Measurements from ENCODE around the gene TMEM63B. TPM values are rescaled to one million over a fixed set of nuclear protein-coding genes. Genes with fewer than 3 reads are reported as not detected.
A peak's percentile ranks its signal among the peaks of the same experiment; 100 is the strongest.
"Not testable (repeated sequence)": the region's sequence is repeated elsewhere in the genome, so short reads cannot be mapped to it uniquely, and the experiment has no call there.

Gene TMEM63B
- polyA plus RNA-seq, 1 donor = 17.7 TPM

GRCh38 chr6:44171899-44172546 is 44.7 kb downstream of the TMEM63B start:
- no peak for DNase-seq (ENCODE audit: low read depth)

- DNase-seq (ENCODE audit: low read depth) = peak; percentile 36
Measured at GRCh38 chr6:44172731-44173500, 45.6 kb downstream of the TMEM63B start.

DNA sequence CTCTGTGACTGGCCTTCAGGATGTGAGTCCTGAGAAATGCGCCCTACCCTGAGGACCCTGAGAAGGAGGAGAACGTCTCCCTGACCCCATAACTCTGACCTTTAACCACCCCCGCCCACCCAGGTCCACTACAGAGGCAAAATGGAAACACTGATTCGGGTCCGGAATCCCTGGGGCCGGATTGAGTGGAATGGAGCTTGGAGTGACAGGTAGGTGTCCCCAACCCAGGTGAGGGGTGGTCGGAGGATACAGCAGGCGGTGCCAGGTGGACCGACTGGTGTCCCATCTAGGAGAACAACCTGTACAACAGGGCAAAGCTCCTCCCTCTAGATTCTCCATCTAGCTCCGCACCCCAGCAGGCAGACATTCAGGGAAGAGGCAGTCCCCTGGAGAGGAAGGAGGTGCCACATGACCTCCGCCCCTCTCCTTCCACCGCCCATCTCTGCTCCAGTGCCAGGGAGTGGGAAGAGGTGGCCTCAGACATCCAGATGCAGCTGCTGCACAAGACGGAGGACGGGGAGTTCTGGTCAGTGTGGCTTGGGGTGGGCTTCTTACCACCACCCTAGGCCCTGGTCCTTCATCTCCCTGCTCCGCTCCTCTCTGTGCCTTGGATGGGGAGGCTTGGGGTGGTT is 48.9 kb downstream of the TMEM63B start:
- no peak for DNase-seq (ENCODE audit: low read depth)

- DNase-seq (ENCODE audit: low read depth) = no peak
Measured at GRCh38 chr6:44176762-44177509, 49.6 kb downstream of the TMEM63B start.

DNA sequence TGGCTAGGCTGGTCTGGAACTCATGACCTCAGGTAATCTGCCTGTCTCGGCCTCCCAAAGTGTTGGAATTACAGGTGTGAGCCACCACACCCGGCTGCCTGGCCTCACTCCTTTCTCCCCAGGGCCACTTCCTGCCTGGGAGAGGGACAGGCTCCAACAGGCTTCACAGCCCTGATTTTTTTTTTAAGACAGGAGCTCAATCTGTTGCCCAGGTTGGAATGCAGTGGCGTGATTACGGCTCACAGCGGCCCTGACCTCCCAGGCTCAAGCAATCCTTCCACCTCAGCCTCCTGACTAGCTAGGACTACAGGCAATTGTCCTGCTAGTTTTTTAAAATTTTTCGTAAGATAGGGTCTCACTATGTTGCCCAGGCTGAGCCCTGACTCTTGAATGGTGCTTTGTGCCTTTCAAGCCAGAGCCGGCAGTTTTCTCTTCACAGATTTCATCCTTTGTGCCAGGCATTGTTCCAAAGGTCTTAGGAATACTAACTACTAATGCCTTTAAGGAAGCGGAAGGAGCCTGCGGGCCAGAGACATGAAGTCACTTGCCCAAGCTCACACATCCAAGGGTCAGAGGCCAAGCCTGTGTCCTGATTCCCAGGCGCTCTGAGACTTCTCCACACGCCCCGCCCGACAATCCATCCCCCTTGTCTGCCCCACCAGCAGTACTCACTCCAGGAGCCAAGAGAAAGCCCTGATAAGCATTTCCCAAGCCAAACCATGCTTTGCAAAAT is 50.5 kb downstream of the TMEM63B start:
- no peak for DNase-seq (ENCODE audit: low read depth)

- DNase-seq (ENCODE audit: low read depth) = no peak
Measured at GRCh38 chr6:44178424-44179071, 51.2 kb downstream of the TMEM63B start.

- no peak for DNase-seq (ENCODE audit: low read depth)
Measured at GRCh38 chr6:44179072-44179536, 51.8 kb downstream of the TMEM63B start.

GRCh38 chr6:44179648-44180047 is 52.3 kb downstream of the TMEM63B start:
- no peak for DNase-seq (ENCODE audit: low read depth)

GRCh38 chr6:44180406-44180805 is 53.1 kb downstream of the TMEM63B start:
- DNase-seq (ENCODE audit: low read depth) = no peak

DNA sequence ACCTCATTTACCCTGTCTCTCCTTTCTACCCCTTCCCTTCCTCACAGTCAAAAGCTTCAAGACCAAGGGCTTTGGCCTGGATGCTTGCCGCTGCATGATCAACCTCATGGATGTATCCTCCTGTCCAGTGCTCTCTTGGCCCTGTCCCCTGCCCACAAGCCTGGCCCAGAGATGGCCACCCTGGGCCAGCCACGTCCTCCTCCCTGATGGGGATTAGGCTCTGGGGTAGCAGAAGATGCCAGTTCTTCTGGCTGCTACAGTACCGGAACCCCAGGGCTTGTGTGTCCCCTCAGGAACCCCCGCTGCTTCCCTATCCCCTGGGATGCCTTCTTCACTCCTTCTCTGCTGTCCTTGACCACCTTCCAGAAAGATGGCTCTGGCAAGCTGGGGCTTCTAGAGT is 53.5 kb downstream of the TMEM63B start:
- DNase-seq (ENCODE audit: low read depth) = no peak

DNA sequence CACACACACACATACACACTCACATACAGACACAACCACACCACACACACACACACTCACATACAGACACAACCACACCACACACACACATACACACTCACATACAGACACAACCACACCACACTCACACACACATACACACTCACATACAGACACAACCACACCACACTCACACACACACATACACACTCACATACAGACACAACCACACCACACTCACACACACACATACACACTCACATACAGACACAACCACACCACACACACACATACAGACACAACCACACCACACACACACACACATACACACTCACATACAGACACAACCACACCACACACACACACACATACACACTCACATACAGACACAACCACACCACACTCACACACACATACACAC is 54.4 kb downstream of the TMEM63B start:
- DNase-seq (ENCODE audit: low read depth) = not testable (repeated sequence)

DNA sequence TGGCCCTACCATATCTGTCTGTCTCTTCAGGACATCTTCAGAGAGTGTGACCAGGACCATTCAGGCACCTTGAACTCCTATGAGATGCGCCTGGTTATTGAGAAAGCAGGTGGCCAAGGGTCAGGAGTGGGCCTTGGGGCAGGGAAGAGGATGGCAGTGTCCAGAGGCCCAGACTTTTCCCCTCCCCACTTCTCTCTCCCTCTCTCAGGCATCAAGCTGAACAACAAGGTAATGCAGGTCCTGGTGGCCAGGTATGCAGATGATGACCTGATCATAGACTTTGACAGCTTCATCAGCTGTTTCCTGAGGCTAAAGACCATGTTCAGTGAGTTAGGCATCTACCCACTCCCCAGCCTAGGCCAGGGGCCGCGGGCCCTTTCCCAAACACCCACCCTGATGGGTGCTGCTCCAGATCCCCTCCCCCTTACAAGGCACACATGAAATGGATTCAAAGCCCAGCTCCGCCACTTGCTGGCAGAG is 55.6 kb downstream of the TMEM63B start:
- DNase-seq (ENCODE audit: low read depth) = no peak

DNA sequence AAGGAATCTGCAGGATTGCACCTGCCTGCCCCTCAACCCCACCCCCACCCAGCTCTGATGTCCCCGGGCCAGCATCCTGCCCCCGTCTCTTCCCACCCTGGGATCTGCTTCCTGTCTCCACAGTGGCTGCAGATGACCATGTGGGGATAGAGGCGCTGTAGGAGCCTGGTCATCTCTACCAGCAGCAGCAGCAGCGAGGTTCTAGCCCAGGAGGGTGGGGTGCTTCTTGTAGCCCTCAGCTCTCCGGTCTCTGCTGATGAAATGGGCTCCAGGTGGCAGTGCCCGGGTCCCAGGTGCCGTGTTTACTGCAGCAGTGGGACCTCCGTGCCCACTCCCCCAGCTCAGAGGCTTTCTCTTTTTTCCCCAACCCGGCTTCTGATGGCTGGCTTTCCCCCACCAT is 56.4 kb downstream of the TMEM63B start:
- no peak for DNase-seq (ENCODE audit: low read depth)

DNA sequence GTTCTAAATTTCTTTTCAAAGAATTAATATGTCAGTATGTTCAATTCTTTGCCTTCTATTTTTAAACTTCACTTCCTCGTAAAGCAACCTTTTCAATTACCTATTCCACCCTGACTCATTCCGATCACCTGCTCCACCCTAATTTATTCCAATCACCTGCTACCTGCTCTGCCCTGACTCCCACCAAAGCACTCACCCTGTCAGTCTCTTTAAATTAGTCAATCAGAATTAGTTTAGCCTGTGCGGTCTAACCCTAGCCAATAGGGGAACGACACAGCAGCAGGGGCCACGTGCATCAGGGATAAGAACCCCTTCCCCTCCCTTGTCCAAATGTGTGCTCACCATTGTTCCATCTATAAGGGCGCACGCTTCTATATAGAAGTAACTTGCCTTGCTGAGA is 58.0 kb downstream of the TMEM63B start:
- not testable (repeated sequence) for DNase-seq (ENCODE audit: low read depth)

- no peak for DNase-seq (ENCODE audit: low read depth)
Measured at GRCh38 chr6:44185953-44186634, 58.7 kb downstream of the TMEM63B start.

GRCh38 chr6:44186635-44187025 is 59.3 kb downstream of the TMEM63B start:
- no peak for DNase-seq (ENCODE audit: low read depth)

- no peak for DNase-seq (ENCODE audit: low read depth)
Measured at GRCh38 chr6:44188819-44189218, 61.5 kb downstream of the TMEM63B start.

DNA sequence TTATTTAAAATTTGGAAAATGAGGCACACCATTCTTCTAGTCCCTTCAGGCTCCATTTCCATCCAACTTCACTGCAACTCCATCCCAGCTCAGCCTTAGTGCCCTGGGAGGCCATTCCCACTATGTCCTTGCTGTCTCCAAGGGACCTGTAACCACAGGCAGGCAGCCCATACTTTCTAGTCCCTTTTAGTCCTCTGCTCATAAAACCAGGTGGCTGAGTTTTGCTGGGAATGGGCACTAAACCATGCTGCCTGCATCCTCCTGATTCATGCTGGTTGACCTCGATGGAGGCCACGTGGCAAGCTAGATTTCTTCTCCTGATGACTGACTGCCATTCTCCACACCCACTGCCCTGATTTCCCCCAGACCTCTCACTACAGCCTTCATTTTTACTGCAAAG is 61.9 kb downstream of the TMEM63B start:
- DNase-seq (ENCODE audit: low read depth) = no peak

- no peak for DNase-seq (ENCODE audit: low read depth)
Measured at GRCh38 chr6:44190715-44191114, 63.4 kb downstream of the TMEM63B start.

DNA sequence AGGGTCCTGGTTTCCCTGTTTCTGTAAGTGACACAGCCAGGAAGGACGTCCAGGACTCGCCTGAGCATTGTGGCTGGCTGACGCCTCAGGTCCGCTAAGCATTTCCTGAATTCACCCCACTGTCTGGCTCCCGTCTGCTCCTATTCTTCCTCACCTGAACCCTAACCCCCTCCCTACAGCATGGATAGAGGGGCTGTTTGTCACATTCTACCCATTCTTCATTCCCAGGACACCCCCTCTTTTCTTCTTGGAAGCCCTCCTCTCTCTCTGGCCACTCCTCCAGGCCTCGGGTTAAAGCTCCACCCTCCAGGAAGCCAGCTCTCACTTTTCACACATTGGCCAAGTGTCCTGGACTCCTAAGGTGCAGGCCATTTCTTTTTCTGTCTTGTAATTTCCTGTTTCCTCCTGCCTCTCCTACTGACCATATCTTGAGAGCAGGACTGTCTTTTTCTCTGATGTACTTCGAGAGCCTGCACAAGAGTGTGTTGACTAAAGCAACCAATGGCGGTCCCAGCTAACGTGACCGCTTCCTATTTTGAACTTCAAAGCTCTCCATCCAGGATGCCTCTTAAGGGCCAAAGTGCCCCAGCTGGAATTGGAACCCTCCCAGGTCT is 65.2 kb downstream of the TMEM63B start:
- DNase-seq (ENCODE audit: low read depth) = no peak

All from forelimb muscle (tissue), 1 donor.